Stimulated activated CD4-positive, alpha-beta T cell treated with anti-CD3 and anti-CD28 coated beads, Interleukin-12 subunit alpha, Interleukin-12 subunit beta, amount 100 ng/mL, for 24 hours (primary cell): ENCODE results near the gene PCYT2.
"Not testable (repeated sequence)": the region's sequence is repeated elsewhere in the genome, so short reads cannot be mapped to it uniquely, and the experiment has no call there.

Experiments used
- DNase-seq, 2 experiments: peaks; one replicate each; pipeline ENCODE4 v3.0.0-alpha.2; 2020; ENCODE audit warnings: low read depth in 2 of 2

PCYT2 gene

GRCh38 chr17:81911277-81911961, at the start of gene PCYT2:
Gene PCYT2 (minus strand): TSS chr17:81911399. CDS start chr17:81911355, 44 bp downstream.
- peak; percentile 86 to 89 for DNase-seq

DNA sequence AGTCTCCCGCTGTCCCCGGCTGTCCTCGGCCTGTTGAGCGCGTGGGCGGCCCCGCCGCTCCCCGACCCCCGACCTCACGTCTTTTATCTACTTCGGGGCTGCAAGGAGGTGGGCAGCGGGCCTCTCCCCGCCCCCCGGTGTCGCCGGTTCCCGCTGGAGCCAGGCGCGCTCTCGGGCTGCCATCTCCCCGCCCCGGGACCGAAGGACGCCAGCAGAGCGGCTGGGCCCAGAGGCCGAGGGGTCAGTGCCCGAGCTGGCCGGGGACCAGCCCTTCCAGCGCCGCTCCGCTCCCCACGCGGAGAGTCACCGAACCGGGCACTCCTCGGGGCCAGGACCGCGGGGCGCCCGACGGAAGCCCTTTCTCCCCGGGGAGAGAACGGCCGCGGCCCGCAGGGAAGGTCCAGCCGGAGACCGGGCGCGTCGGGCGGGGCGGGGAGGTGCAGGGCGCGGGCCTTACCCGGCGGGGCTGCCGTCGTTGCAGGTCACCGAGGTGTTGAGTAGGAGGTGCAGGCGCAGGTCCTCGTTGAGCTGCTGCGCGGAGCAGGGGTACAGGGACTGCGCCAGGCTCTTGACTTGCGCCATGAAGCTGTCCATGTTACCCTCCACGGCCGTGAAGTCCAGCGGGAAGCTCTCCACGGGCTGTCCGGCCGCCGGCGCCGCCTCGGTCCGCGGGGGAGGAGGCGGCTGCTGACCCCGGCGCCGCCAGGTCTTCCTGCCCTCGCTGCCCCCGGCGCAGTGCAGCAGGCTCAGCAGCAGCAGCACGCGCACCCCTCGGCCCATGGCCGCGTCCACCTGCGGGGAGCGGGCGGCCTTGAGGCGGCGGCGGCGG, 49.1 kb upstream of the PCYT2 start:
- DNase-seq: no peak

DNA sequence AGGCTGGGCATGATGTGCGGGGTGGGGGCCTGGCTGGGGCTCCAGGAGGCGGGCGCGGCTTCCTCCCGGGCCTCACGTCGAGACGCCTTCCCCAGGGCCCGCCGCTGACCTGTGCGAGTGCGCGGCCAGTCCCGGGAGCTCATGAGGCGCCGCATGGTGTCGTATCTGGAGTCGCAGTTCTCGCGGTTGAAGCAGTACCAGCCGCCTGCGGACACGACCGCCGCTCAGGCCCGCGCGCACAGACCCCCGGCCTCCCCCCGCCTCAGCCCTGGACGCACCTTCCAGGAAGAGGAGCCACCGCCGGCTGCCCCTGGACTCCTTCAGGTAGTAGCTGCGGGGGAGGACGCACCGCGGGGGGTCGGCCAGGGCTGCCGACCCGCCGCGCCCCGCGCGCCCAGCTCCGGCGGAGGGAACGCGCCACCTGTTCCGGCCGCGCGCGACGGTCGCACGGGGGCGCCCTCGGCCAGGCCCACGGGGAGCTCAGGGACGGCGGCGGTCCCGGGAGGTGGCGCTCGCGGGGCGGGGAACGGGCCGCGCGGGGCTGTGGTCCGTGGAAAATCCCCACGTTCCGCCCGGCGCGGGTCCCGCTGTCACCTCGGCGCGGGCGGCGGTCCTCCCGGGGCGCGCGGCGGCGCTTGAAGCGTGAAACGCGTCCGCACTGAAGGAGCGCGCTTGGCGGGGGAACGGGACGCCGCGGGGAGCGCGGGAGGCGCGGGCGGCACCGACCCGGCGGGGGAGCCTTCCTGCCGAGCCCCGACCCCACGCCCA, 48.3 kb upstream of the PCYT2 start:
- peak; percentile 48 to 66 for DNase-seq

DNA sequence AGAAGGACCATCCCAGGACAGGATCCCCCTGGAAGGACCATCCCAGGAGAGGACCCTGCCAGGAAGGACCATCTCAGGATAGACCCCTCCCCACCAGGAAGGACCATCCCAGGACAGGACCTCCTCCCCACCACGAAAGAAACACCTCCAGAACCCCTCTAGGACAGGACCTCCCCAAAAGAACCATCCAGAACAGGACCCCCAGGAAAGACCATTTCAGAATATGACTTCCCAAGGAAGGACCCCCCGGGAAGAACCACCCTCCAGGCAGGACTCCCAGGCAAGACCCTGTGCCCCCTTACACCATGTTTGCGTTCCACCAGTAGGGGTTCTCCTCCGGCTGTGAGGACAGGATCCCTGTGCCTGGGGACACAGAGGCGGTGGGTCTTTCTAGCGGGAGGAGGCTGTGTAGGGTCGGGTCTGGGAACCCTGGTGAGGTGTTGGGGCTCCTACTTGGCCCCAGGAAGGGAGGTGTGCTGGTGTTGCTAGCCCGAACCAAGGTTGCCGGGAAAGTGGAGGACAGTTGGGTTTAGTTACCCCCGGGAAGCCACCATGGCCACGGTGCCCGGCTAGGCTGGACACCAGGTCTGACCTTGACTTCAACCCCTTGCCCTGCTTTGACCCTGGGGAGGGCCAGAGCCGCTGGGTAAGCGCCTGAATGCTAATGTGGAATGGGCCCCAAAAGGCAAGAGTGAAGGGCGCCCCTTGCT, 47.6 kb upstream of the PCYT2 start:
- DNase-seq: no peak

DNA sequence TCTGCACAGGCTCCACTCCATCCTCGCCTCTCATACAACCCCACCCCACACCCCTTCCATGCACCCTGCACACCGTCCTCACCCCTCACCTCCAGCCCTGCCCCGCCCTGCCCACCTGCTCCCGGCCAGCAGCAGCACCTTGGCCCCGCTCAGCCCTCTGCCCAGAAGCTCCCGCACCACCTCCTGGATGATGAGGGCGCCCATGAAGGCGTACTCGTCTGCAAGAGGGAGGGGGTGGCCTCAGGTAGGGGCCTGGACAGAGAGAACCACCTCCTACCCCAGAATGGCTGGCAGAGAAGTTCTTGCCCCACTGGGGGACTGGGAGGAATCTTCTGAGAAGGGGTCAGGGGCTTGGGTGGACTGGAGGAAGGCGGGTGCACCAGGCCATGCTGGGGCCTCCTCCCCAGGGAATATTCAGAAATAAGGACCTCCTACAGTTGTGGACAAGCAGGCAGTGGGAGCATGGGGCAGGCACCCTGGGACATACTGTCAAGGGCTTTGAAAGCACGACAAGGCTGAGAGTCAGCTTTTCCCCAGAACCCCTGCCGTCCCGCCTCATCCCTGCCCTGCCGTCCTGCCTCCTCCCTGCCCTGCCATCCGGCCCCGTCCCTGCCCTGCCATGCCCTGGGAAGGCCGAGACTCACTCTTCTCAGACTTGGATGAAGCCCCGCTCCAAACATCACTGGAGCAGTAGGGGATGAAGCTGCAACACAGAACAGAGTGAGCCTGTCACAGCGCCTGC, 46.7 kb upstream of the PCYT2 start:
- no peak for DNase-seq

DNA sequence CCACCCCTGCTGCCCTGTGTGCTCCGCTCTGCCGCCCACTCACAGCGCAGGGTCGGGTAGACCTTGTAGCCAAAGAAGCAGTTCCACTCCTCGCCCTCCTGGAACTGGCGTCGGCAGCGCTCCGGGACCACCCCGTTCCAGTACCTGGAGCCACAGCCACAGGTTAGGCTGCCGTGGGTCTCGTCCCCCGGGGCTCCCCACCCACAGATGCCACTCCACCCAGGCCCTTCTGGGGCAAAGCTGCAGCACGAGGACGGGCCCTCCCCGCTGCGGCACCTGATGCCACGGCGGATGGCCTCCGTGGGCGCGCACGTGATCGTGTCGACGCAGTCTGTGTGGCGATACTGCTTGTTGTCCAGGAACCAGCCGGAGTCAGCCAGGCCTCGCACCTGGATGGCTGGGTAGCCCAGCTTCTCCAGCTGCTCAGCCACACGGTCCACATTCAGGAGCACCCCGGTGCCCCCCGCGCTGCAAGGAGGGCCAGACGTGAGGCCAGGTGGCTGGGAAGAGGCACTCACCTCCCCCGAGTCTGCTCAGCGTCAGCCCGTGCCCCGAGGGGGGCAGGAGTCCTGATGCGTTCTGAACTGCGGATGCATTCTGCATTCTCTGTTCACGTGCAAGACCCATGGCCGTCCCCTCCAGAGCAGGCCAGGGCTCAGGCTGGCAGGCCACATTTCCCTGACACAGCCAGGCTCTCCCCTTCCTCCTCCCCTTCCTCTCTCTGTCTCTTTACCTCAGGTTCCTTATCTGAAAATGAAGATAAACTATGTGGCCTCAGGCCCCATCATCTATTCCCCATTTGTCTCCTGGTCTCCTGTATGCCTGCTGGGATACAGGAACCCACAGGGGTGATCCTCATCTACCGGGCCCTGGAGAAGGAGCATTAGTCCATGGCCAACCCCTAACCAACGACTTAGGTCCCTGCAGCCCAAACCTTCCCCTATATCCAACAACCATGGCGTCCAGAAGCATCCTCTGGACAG, 45.7 kb upstream of the PCYT2 start:
- no peak for DNase-seq

DNA sequence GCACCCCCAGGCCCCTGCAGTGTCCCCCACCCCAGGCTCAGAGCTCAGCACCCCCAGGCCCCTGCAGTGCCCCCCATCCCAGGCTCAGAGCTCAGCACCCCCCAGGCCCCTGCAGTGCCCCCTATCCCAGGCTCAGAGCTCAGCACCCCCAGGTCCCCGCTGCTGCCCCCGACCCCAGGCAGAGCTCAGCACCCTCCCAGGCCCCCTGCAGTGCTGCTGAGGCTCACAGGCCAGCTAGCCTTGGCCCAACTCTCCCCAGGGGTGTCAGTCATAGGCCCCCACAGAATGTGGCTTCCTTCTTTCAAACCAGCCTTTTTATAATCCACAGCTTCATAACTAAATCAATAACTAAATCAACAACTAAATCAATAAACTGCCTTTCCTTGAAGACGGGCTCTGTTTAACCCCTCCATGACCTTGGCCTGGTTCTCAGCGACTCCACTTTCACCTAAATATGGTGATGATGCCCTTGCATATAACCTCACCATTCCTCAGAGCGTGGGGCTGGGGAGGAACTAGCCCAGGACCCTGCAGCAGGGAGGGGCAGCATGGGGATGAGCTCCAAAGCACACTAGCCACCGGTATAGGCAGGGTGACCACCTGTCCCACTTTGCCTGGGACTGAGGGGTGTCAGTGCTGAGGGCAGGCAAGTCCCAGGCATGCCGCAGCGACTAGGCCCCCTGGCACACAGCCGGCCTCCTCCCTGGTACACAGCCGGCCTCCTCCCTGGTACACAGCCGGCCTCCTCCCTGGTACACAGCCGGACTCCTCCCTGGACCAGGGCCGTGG, 44.8 kb upstream of the PCYT2 start:
- DNase-seq: no peak

GRCh38 chr17:81955058-81955681, 44.0 kb upstream of the PCYT2 start:
- DNase-seq: no peak

GRCh38 chr17:81954131-81955057, 43.2 kb upstream of the PCYT2 start:
- DNase-seq: no peak

- not testable (repeated sequence) for DNase-seq
Observed at GRCh38 chr17:81953443-81953842, 42.2 kb upstream of the PCYT2 start.

GRCh38 chr17:81952792-81953228, 41.6 kb upstream of the PCYT2 start:
- DNase-seq: no peak

DNA sequence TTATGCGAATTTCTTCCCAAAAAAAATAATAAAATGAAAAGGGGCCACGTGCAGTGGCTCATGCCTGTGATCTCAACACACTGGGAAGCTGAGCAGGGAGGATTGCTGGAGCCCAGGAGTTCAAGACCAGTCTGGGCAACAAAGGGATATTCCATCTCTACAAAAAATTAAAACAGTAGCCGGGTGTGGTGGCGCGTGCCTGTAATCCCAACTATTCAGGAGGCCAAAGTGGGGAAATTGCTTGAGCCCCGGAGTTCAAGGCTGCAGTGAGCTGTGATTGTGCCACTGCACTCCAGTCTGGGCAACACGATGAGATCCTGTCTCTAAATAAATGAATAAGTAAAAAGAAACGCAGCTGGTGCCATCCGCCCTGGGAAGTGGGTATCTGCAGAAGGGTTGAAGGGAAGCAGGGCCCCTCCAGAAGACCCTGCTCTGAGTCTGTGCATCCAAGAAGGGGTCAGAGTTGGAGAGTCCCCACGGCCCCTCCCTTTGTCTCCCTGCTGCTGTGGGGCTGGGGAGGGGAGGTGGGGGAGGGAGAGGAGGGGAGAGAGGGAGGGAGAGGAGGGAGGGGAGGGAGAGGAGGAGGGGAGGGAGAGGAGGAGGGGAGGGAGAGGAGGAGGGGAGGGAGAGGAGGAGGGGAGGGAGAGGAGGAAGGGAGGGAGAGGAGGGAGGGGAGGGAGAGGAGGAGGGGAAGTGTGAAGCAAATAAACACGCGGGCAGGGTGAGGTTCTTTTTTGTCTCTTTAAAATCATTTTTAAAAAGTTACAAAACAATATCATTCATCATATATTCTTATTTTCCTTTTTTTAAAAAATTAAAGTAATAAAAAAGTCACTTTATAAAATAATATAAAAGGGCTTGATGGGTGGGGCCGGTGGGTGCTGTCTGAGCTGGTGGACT, 40.8 kb upstream of the PCYT2 start:
- no peak for DNase-seq

GRCh38 chr17:81950501-81950900, 39.3 kb upstream of the PCYT2 start:
- no peak for DNase-seq

DNA sequence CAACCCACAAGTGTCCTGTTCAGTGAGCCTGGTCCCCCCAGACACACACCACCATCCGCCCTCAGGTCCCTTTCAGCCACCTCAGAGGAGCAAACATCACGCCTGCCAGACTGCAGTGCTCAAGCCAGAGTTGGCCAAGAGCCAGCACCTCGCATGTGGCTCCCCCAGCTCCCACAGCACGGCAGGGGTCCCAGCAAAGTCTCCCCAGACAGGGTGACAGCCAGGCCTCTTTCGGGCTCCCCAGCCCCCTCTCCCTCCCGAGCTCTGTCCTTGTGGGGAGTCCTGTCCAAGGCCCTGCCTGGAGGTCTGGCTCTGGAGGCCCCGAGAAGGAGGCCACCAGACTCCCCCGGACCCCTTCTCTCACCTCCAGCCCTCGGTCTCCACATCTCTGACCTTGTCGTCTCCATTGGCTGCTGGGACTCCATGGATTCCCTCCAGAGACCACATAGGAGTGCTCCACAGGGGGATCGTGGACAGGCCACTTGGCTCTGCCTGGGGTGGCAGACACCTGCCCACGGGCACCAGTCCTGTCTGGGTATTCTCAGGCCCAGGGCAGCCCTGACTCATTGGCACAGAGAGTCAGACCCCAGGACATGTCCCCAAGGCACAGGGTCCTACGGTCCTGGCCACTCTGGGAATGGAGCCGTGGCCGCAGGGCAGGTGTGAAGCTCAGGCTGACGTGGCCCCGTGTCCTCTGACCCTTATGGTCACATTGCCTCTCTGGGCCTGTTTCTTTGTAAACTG, 37.6 kb upstream of the PCYT2 start:
- no peak for DNase-seq

DNA sequence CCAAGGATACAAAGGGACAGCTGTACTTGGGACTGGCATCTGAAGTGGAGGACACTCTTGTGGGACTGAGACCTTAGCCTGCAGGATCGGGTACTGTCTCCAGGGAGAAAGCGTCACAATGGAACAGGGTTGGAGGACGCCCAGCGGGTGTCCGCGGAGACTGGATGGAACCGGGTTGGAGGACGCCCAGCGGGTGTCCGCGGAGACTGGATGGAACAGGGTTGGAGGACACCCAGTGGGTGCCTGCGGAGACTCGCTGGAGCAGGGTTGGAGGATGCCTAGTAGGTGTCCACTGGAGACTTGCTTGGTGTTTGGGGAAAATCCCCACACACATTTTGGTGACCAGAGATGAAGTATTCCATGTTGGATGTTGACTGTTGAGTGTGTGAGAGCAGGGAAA, 36.0 kb upstream of the PCYT2 start, which contains the start of gene MYADML2:
Gene MYADML2 (minus strand): TSS at position 45 of the 400 bp plus-strand sequence. CDS start 5,492 bp downstream, outside the sequence.
- DNase-seq: no peak
